ENCODE data around the gene MTMR8.
"Not testable (repeated sequence)": the region's sequence is repeated elsewhere in the genome, so short reads cannot be mapped to it uniquely, and the experiment has no call there.

MTMR8 gene

GRCh38 chrX:64394874-64395567 lies at the start of gene MTMR8:
TSS of gene MTMR8 (minus strand) at chrX:64395452. CDS start at chrX:64395363, 89 bp downstream.
- DNase-seq = peak in 53 of 56 donors; percentile 2 to 74 (median 35)

- DNase-seq = no peak
Measured at GRCh38 chrX:64439551-64439950, 44.3 kb upstream of the MTMR8 start.

GRCh38 chrX:64437665-64438064 lies 42.4 kb upstream of the MTMR8 start:
- DNase-seq = no peak

GRCh38 chrX:64437218-64437617 lies 42.0 kb upstream of the MTMR8 start:
- DNase-seq = no peak

GRCh38 chrX:64428371-64428770 lies 33.1 kb upstream of the MTMR8 start:
- no peak for DNase-seq

GRCh38 chrX:64427787-64428186 lies 32.5 kb upstream of the MTMR8 start:
- DNase-seq = no peak

- no peak for DNase-seq
Measured at GRCh38 chrX:64427281-64427680, 32.0 kb upstream of the MTMR8 start.

GRCh38 chrX:64409730-64410129 lies 14.5 kb upstream of the MTMR8 start:
- not testable (repeated sequence) for DNase-seq

- DNase-seq = no peak
Measured at GRCh38 chrX:64398088-64398487, 2.8 kb upstream of the MTMR8 start.

GRCh38 chrX:64395568-64395929 lies 297 bp upstream of the MTMR8 start:
- DNase-seq = no peak

GRCh38 chrX:64394059-64394873 lies 986 bp downstream of the MTMR8 start:
- DNase-seq = peak in 1 of 56 donors; percentile 0

- DNase-seq = no peak
Measured at GRCh38 chrX:64389489-64389888, 5.8 kb downstream of the MTMR8 start.

- DNase-seq = not testable (repeated sequence)
Measured at GRCh38 chrX:64380789-64381188, 14.5 kb downstream of the MTMR8 start.

GRCh38 chrX:64379924-64380323 lies 15.3 kb downstream of the MTMR8 start:
- DNase-seq = no peak

GRCh38 chrX:64377753-64378152 lies 17.5 kb downstream of the MTMR8 start:
- DNase-seq = no peak

- DNase-seq = no peak
Measured at GRCh38 chrX:64352081-64352480, 43.2 kb downstream of the MTMR8 start.

GRCh38 chrX:64350521-64350920 lies 44.7 kb downstream of the MTMR8 start:
- no peak for DNase-seq

GRCh38 chrX:64350047-64350446 lies 45.2 kb downstream of the MTMR8 start:
- DNase-seq = no peak

- no peak for DNase-seq
Measured at GRCh38 chrX:64342811-64343210, 52.4 kb downstream of the MTMR8 start.

GRCh38 chrX:64338296-64338695 lies 57.0 kb downstream of the MTMR8 start:
- DNase-seq = no peak

- no peak for DNase-seq
Measured at GRCh38 chrX:64334467-64334866, 60.8 kb downstream of the MTMR8 start.

GRCh38 chrX:64330284-64330683 lies 65.0 kb downstream of the MTMR8 start:
- no peak for DNase-seq

- DNase-seq = no peak
Measured at GRCh38 chrX:64321507-64321906, 73.7 kb downstream of the MTMR8 start.
